Myocyte (in vitro differentiated cells): ENCODE results near the gene DRG2. TPM values are rescaled to one million over a fixed set of nuclear protein-coding genes. Genes with fewer than 3 reads are reported as not detected.

Source experiments
- DNase-seq: peaks from one replicate; pipeline ENCODE4 v3.0.0-alpha.2; 2012; ENCODE audit warnings: low read depth
- total RNA-seq: library from RNA; depleted of rRNA; stranded (reverse); fragments of >200 nt; gene quantifications from 2 replicates; pipeline ENCODE4 v1.2.3, GENCODE V29; 2014

DRG2 gene
- total RNA-seq, 1 donor from 2014 or later = 52.3 TPM

DNA sequence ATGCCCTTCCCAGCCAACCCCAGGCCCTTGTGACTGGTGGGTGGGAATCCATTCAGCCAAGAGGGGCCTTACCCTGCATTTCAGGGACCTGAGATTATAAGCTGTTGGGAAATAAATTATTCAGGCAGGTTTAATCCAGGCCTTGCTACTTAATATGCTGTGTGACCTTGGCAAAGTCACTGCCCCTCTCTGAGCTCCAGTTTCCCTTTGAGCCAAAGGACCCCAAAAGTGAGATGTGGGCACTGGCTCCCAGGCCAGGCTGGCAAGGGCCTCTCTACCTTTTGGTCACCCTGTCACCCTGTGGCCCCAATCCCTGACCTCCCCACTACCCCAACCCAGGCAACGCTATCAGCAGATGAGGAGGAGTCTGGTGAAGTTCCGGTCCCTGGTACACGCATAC lies 54.7 kb downstream of the DRG2 start:
- DNase-seq = no peak

DNA sequence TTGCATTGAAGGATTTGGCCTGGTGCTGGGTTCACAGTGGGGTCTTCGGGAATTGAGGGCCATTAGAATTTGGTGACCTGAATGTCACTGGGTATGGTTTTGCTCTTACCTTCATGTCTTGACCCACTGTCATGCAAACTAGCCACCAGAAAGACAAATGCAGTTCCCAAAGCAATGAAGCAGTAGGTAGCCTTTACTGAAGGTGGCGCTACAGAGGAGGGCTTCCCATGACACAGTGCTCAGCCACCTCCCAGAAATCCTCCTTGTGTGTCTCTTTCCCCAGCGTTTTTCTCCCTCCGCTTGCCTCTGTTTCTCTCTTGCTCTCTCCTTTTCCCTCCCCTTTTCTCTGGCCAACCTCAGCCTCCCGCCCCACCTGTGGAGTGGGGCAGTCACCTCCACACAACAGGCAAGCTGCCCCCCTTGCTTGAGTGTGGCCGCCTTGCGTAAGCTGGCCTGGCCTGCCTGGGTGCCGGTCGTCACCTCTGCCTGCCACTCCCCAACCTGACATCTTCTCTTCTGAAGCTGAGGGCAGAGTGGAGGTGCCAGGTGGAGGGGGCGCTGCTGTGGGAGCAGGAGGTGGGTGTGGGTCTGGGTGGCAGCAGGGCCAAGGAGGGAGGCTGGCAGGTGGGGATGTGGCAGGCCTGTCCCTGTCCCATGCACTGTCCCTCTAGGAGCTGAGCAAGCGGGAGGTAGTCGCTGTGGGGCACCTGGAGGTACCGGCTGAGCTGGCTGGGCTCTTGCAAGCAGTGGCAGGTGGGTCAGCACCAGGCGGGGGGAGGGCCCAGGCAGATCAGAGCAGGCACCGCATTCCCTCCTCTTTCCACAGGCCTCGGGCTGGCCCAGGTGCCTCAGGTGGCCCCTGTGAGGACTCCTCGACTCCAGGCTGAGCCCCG lies 55.5 kb downstream of the DRG2 start:
- peak; percentile 41 for DNase-seq

DNA sequence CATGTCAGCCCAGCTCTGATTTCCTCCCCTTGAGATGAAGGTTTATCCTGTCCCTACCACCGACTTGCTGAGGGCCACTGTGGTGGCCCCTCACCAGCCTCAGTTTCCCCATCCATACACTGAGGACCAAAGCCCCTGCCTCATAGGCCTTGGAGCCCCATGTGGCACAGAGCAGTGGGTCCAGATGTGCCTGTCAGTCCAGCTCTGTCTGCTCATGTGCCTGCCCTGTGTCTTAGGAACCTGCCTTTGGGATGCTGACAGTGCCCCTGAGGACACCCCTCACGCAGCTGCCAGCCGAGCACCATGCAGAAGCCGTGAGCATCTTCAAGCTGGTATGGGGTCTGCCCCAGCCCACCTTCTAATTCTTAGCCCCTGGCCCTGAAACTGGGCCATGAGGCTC lies 56.5 kb downstream of the DRG2 start:
- no peak for DNase-seq

- DNase-seq = no peak
Observed at GRCh38 chr17:18144855-18145254, 57.1 kb downstream of the DRG2 start.

DNA sequence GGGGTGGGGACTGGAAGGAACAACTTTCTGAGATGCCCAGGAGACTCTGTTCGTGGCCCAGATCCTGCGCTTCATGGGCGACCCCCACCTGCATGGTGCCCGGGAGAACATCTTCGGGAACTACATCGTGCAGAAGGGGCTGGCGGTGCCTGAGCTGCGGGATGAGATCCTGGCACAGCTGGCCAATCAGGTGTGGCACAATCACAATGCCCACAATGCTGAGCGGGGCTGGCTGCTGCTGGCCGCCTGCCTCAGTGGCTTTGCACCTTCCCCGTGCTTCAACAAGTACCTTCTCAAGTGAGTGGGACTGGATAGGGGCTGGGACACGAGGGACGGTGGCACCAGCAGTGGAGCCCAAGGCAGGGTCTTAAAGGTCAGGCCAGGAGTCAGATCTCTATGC lies 58.1 kb downstream of the DRG2 start:
- DNase-seq = no peak

- DNase-seq = no peak
Observed at GRCh38 chr17:18146259-18146658, 58.5 kb downstream of the DRG2 start.

DNA sequence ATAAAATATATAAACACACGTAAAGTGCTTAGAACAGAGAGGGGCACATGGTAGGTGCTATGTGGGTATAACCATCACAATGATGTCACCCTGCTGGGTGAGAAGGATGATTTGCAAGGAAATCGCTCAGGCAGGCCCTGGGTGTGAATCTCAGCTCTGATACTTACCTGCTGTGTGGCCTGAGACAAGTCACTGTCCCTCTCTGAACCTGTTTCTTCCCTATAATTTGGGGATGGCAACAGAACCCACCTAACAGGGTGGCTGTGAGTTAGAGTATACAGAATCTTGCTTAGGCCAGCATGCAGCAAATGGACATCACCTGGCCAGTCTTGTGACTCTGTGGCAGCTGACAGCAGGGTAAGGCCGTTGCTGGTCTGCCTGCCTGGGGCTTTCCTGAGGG lies 59.2 kb downstream of the DRG2 start:
- DNase-seq = no peak

- DNase-seq = no peak
Observed at GRCh38 chr17:18148586-18148985, 60.8 kb downstream of the DRG2 start.

GRCh38 chr17:18151290-18151689 lies 63.5 kb downstream of the DRG2 start:
- no peak for DNase-seq

- DNase-seq = no peak
Observed at GRCh38 chr17:18155179-18155578, 67.4 kb downstream of the DRG2 start.

DNA sequence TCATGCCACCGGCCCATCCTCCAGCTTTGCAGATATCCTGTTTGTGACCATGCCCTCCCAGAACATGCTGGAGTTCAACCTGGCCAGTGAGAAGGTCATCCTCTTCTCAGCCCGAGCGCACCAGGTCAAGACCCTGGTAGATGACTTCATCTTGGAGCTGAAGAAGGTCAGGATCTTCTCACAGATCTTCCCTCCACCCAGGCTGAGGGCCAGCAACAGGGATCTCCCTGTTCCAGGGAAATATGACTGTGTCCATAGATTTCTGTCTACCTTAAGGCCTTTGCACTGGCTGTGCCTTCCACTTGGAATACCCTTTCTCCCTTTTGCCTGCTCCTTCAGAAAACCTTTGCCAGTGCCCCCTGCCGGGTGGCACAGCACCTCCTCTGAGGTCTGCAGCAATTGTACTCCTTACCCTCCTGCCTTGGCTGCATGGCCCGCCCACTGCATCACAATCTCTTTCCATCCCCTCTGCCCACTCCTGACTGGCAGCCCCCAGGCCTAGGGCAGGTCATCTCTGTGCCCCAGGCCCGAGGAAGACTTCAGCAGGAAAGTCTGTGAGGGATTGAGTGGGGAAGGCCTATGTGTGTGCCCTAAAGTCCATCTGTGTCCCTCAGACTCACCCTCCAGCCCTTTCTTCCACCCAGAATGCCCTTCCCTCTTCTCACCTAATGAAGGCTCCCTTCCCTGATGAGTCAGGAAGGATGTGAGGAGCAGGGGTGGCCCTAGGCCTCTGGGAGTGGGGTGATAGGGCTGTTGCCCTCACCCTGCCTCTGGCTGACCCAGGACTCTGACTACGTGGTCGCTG lies 68.6 kb downstream of the DRG2 start:
- no peak for DNase-seq

DNA sequence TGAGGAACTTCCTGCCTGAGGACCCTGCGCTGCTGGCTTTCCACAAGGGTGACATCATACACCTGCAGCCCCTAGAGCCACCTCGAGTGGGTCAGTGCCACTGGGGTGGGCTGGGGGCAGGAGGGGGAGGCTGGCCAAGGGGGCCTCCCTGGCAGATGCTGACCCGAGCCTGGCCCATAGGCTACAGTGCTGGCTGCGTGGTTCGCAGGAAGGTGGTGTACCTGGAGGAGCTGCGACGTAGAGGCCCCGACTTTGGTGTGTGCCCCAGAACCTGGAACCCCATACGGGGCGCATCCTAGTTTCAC lies 69.2 kb downstream of the DRG2 start:
- no peak for DNase-seq

Other genes with a start within 250 kb of the DRG2 start
- 100 and 178 TPM in 2 replicates for gene TOM1L2, start 115.5 kb upstream of the DRG2 start, total RNA-seq
- 1.0 and 1.6 TPM in 2 replicates for gene DRC3, start 115.1 kb upstream of the DRG2 start, total RNA-seq
- gene ATPAF2, start 48.8 kb upstream of the DRG2 start, total RNA-seq = 21.8 and 29.9 TPM in 2 replicates
- 13.2 and 13.9 TPM in 2 replicates for gene GID4, start 48.5 kb upstream of the DRG2 start, total RNA-seq
- gene MYO15A, start 20.8 kb downstream of the DRG2 start, total RNA-seq = 0.03 and 0.57 TPM in 2 replicates
- gene ALKBH5, start 95.9 kb downstream of the DRG2 start, total RNA-seq = 240 and 243 TPM in 2 replicates
- gene LLGL1, start 137.7 kb downstream of the DRG2 start, total RNA-seq = 23.0 and 31.2 TPM in 2 replicates
- gene FLII, start 170.8 kb downstream of the DRG2 start, total RNA-seq = 497 and 558 TPM in 2 replicates
- 38.0 and 50.5 TPM in 2 replicates for gene MIEF2, start 172.7 kb downstream of the DRG2 start, total RNA-seq
- gene TOP3A, start 227.0 kb downstream of the DRG2 start, total RNA-seq = 33.0 and 35.8 TPM in 2 replicates
- 10.8 and 11.2 TPM in 2 replicates for gene SMCR8, start 227.3 kb downstream of the DRG2 start, total RNA-seq